HG03571 (cell line): ENCODE data around the gene PCK2.

ENCODE experiments used
- ATAC-seq: cut with Tn5 transposase; IDR thresholded peaks from one replicate; pipeline ENCODE4 v1.9.1; 2021; ENCODE audit not compliant: unreplicated experiment

PCK2 gene

DNA sequence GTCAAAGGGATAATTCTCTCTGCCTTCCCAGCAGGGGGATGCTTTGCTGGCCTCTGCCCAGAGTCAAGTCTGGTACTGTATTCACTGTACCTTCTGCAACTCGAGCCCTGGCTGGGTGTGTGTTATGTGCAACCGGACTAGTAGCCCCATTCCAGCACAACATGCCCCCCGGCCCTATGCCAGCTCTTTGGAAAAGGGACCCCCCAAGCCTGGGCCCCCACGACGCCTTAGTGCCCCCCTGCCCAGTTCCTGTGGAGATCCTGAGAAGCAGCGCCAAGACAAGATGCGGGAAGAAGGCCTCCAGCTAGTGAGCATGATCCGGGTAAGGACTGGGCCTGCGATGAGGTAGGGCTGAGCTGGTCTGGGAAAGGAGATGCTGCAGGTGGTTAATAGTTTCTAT, 56.5 kb downstream of the PCK2 start:
- ATAC-seq, result no peak

DNA sequence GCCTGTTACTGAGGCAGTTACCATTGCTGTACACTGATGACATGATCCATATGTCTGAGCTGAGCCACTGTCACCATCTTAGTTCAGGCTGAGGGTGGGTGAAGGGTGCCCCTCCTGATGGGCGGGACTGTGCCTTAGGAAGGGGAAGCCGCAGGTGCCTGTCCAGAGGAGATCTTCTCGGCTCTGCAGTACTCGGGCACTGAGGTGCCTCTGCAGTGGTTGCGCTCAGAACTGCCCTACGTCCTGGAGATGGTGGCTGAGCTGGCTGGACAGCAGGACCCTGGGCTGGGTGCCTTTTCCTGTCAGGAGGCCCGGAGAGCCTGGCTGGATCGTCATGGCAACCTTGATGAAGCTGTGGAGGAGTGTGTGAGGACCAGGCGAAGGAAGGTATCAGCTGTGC, 56.9 kb downstream of the PCK2 start:
- ATAC-seq, result no peak

DNA sequence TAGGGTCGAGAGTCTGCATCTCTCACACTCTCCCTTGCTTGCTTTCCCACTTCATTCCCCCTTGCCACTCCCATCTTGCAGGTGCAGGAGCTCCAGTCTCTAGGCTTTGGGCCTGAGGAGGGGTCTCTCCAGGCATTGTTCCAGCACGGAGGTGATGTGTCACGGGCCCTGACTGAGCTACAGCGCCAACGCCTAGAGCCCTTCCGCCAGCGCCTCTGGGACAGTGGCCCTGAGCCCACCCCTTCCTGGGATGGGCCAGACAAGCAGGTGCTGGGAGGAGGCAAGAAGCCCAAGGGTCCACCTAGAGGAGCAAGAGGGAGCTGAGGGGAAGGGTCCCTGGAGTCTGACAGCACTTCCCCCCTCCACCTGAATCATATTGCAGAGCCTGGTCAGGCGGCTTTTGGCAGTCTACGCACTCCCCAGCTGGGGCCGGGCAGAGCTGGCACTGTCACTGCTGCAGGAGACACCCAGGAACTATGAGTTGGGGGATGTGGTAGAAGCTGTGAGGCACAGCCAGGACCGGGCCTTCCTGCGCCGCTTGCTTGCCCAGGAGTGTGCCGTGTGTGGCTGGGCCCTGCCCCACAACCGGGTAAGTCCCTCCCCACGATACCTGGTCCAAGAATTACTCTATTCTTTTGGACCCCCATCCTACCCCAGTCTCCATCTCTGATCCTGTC, 57.4 kb downstream of the PCK2 start:
- no peak for ATAC-seq
